Colon (tissue), 2 donors: ENCODE results near the gene IFI6.
"Not testable (repeated sequence)": the region's sequence is repeated elsewhere in the genome, so short reads cannot be mapped to it uniquely, and the experiment has no call there.

Source experiments
- FAIRE-seq: peaks from 2 replicates; lab custom pipeline; 2012; peaks lifted over from hg19 to GRCh38; lab: Jason Lieb, UNC
- donor health status: control.
- donor health status: control.

Gene IFI6

GRCh38 chr1:27650171-27650538, 21.8 kb downstream of the IFI6 start:
- no peak for FAIRE-seq

GRCh38 chr1:27649306-27649635, 22.7 kb downstream of the IFI6 start:
- FAIRE-seq, result no peak

DNA sequence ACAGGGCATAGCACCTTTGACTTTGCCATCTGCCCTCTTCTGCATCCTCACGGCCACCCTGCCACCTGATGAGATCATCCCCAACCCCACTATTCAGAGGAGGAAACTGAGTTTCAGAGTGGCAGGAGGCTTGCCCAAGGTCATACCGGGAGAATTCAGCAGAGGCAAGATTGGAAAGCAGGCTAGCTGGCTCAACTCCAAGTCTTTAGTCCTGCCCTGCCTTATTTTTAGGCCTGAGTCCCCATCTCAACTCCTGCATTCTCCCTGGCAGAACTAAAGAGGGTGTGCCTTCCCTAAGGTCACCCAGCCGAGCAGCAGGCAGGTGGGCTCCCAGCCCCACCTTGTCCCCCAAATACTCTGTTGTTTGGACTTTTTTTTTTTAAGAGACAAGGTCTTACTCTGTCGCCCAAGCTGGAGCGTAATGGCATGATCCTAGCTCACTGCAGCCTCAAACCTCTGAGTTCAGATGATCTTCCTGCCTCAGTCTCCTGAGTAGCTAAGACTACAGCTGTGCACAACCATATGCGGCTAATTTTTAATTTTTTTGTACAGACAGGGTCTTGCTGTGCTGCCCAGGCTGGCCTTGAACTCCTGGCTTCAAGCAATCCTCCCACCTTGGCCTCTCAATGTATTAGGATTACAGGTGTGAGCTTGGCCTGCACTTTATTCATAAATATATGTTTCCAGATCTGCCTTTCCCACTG, 23.2 kb downstream of the IFI6 start:
- no peak for FAIRE-seq

DNA sequence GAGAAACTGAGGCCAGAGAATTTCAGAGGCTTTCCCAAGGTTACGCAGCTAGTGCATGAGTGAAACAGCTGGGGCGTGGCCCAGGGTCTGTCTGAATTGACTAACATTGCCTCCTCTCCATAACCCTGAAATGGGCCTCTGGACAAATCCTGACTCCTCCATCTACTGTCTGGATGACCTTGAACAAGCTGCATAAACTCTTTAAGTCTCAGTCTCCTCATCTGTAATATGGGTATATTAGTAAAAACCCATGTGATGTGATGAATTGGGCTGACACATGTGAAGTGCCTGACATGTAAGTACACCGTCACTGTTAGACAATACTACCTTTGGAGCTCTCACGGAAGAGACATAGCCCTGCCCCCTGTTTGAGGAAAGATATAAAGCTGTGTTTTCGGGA, 24.7 kb downstream of the IFI6 start:
- no peak for FAIRE-seq

DNA sequence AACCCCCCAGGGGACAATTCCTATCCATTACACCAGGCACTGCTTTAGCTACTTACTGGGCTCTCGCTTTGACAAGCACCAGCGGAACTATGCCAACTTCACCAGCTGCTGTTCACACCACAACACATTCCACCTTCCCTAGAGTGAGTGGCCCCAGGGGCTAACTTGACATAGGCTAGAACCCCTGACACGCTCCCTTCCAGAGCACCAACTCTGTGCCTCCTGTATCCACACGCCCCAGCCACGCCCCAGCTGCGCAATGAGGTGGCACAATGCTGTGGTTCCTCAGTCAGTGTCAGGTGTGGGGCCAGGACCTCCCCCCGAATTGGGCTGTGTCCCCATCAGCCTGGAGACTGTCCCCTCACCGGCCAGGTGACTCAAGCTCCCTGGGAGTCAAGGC, 25.3 kb downstream of the IFI6 start:
- no peak for FAIRE-seq

- FAIRE-seq, result no peak
These were observed 26.9 kb downstream of the IFI6 start for GRCh38 chr1:27645071-27645415.

- no peak for FAIRE-seq
These were observed 27.5 kb downstream of the IFI6 start for GRCh38 chr1:27644369-27645070.

GRCh38 chr1:27643600-27644368, 28.2 kb downstream of the IFI6 start:
- FAIRE-seq, result no peak

DNA sequence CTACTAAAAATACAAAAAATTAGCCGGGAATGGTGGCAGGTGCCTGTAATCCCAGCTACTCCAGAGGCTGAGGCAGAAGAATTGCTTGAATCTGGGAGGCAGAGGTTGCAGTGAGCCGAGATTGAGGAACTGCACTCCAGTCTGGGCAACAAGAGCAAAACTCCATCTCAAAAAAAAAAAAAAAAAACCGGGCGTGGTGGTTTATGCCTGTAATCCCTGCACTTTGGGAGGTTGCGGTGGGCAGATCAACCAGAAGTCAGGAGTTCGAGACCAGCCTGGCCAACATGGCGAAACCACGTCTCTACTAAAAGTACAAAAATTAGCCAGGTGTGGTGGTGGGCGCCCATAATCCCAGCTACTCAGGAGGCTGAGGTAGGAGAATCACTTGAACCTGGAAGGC, 31.5 kb downstream of the IFI6 start:
- not testable (repeated sequence) for FAIRE-seq

DNA sequence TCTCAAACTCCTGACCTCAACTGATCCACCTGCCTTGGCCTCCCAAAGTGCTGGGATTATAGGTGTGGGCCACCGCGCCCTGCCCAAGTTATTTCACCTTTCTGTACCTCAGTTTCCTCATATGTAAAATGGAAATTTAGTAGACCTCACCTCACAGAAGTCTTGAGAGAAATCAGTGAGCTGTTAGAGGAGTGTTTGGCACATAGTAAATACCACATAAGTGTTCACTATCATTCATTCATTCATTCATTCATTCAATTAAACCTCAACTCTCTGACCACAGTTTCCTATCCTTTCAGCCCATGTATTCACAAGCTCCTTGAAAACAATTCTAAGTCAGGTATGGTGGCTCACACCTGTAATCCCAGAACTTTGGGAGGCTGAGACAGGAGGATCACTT, 33.2 kb downstream of the IFI6 start:
- no peak for FAIRE-seq

DNA sequence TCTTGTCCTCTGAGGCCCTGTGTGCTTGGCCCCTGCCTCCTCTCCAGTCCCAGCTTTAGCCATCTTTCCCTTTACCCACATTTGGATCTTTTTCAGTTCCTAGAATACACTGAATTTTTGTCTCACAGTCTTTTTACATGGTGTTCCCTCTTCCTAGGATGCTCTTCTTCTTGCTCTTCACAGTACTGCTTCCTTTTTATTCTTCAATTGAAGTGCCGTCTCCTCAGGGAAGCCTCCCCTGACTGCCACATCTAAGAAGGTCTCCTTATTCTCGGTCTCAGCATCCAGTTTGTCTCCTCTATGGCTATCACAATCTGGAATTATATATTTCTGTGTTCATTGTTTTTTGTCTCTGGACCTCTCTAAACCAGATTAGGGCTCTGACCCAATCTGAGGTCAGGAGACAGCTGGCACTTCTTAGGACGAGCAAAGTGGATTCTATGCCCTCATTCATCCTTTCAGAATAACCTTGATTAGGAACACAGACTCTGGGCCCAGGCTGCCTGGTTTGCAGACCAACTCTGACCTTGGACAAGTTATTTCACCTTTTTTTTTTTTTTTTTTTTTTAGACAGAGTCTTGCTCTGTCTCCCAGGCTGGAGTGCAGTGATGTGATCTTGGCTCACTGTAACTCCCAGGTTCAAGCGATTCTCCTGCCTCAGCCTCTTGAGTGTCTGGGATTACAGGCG, 33.8 kb downstream of the IFI6 start:
- FAIRE-seq, result no peak

DNA sequence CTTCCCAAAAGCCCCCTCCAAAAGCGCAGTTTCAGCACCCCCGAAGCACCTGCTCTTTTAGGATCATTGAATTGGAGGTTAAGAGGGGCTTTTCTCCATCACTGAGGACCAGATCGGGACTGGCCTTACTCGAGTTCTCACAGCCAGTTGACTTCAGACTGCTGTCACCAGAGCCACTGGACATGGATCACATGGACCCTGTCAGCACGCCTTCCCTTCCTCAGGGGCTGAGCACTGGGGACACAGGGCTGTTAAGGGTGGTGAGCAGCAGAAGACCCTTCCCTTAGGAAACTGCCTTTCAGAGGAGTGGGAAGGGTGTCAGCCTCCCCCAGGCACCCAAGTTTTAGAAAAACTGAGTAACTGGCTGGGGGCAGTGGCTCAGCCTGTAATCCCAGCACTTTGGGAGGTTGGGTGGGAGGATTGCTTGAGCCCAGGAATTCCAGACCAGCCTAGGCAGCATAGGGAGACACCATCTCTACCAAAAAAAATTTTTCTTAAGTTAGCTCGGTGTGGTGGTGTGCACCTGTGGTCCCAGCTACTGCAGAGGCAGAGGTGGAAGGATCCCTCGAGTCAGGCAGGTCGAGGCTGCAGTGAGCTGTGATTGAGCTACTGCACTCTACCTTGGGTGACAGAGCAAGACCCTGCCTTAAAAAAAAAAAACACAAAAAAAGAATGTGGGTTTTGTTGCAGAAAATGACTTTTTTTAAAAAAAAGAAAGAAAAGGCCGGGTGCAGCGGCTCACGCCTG, 36.4 kb downstream of the IFI6 start:
- no peak for FAIRE-seq

GRCh38 chr1:27634985-27635367, 37.0 kb downstream of the IFI6 start, which contains the start of gene FGR:
TSS of gene FGR (minus strand) at chr1:27635185. CDS start at chr1:27623916, 11,269 bp downstream.
- no peak for FAIRE-seq

DNA sequence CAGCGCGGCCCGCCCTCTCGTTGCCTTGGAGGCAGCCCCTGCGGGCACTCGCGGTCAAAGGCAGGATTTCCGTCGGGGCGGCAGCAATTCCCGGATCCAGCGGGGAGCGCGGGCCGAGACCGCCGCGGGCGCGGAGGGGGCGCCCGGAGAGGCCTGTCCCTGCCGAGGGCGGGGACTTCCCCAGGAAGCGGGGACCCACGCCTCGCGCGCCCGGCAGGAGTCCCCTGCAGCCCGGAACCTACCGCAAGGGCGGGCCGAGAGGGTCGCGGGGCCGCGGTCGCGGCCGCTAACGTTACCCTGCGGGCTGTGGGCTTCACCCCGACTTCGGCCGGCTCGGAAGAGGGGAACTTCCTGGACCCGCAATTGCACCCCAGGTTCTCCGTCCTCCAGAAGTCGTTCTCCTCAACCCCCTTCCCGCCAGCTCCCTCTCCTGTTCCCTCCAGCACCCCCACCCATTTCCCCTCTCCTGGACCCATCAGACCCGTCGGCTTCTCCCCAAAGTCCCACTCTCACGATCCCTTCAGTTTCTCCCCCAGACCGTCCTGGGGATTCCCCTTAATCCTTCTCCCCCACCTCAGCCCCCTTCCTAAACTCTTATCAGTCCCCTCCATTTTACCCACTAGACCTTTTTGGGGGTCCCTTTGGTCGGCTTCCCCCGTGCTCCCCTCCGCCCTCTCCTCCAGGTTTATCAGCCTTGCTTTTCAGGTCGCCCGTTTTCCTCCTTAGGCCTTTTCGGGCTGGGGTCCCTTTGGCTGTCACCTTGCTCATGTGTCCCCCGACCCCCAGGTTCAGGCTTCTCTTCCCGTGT, 37.6 kb downstream of the IFI6 start:
- no peak for FAIRE-seq

- no peak for FAIRE-seq
These were observed 38.3 kb downstream of the IFI6 start for GRCh38 chr1:27633640-27634176.

DNA sequence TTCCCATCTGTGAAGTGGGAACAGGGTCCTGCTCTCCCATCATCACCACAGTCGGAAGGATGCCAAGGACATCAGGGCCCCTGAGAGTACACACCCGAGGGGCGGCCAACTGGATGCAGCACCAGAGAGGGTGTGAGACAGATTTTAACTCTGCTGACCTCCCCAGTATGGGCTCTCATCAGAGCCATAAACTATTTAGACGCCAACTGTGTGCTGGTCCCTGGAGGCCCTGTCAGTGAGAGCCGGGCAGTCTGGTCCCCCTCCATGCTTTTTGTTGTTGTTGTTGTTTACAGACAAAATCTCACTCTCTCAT, 38.7 kb downstream of the IFI6 start:
- no peak for FAIRE-seq

GRCh38 chr1:27632387-27633297, 39.4 kb downstream of the IFI6 start:
- no peak for FAIRE-seq

- FAIRE-seq, result no peak
These were observed 41.0 kb downstream of the IFI6 start for GRCh38 chr1:27630859-27631491.

DNA sequence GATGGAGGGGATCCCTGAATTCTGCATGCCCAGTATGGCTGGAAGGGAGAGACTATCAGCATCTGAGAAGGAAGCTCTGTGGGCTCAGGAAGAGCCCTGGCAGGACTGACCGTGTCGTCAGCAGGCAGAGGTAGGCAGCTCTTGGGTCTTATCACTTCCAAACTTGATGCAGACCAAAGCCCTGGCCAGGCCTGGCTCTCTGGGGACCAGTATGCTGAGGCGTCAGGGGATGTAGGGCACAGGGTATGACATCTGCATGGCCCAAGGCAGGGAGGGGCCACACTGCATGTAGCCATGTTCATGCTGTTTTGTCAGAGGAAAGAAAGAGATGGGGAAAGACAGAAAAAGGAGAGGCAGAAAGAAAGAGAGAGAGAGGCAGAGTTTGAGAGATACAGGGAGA, 43.3 kb downstream of the IFI6 start:
- FAIRE-seq, result no peak

DNA sequence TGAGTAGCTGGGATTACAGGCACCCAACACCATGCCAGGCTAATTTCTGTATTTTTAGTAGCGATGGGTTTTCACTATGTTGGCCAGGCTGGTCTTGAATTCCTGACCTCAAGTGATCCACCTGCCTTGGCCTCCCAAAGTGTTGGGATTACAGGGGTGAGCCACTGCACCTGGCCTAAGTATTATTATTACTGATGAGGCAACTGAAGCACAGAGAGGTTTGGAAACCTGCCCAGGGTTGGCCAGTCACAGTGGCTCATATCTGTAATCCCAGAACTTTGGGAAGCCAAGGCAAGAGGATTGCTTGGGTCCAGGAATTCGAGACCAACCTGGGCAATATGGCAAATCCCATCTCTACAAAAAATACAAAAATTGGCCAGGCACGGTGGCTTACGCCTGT, 44.3 kb downstream of the IFI6 start:
- FAIRE-seq, result not testable (repeated sequence)
